Common myeloid progenitor, CD34-positive (primary cell): ENCODE results near the gene FCRL6.

Source experiments
- CTCF ChIA-PET: fragments of 350-600 bp; sonication (Branson Sonifier 250); formaldehyde crosslinking; loops from one replicate; lab custom pipeline; 2021; ENCODE audit warnings: antibody characterized with exemption; lab: Charles Lee
- POLR2A ChIA-PET: fragments of 350-600 bp; sonication (Branson Sonifier 250); formaldehyde crosslinking; loops from one replicate; lab custom pipeline; 2021; ENCODE audit warnings: antibody characterized with exemption; lab: Charles Lee
- DNase-seq, 3 donors: peaks; one replicate each; pipeline versions ENCODE4 v3.0.0 to v3.0.0-alpha.2; 2013
- H3K27ac ChIP-seq, 2 experiments: 1 replicate in 1 of 2; 2 replicates in 1 of 2; pipeline ENCODE4 v1.7.0; 2013; ENCODE audit warnings: inconsistent platforms in 2 of 2, low read length in 2 of 2, mild to moderate bottlenecking in 2 of 2, low read depth in 1 of 2, moderate library complexity in 1 of 2; ENCODE audit not compliant: severe bottlenecking in 2 of 2, insufficient read depth in 1 of 2, poor library complexity in 1 of 2
- H3K27me3 ChIP-seq, 5 experiments: replicated peaks in 2 of 5; 1 replicate in 3 of 5; 2 replicates in 2 of 5; pipeline versions ENCODE4 v1.6.1 to v1.7.0; 2013; ENCODE audit warnings: low read length in 4 of 5, mild to moderate bottlenecking in 2 of 5, moderate library complexity in 2 of 5, inconsistent platforms in 1 of 5; ENCODE audit not compliant: insufficient read depth in 5 of 5, control insufficient read depth in 4 of 5
- H3K36me3 ChIP-seq, 4 experiments: 1 replicate in 2 of 4; 2 replicates in 2 of 4; pipeline versions ENCODE4 v1.6.1 to v1.7.0; 2013; ENCODE audit warnings: low read length in 3 of 4, control low read depth in 1 of 4, mild to moderate bottlenecking in 1 of 4; ENCODE audit not compliant: control insufficient read depth in 4 of 4, insufficient read depth in 4 of 4
- H3K4me1 ChIP-seq, 4 experiments: 1 replicate in 3 of 4; 2 replicates in 1 of 4; pipeline versions ENCODE4 v1.6.1 to v1.7.1; 2013; ENCODE audit warnings: low read length in 3 of 4, mild to moderate bottlenecking in 3 of 4, control low read depth in 1 of 4, inconsistent platforms in 1 of 4, moderate library complexity in 1 of 4; ENCODE audit not compliant: control insufficient read depth in 4 of 4, insufficient read depth in 4 of 4; ENCODE audit errors: control extremely low read depth in 1 of 4
- H3K4me3 ChIP-seq, 7 experiments: 1 replicate in 4 of 7; 2 replicates in 3 of 7; pipeline versions ENCODE4 v1.5.1 to v1.7.0; 2013; ENCODE audit warnings: mild to moderate bottlenecking in 7 of 7, low read length in 6 of 7, moderate library complexity in 6 of 7, inconsistent platforms in 2 of 7, low read depth in 2 of 7, control low read depth in 1 of 7; ENCODE audit not compliant: insufficient read depth in 4 of 7, control insufficient read depth in 1 of 7; ENCODE audit errors: extremely low read depth in 1 of 7
- H3K9me3 ChIP-seq, 5 experiments: 1 replicate in 4 of 5; 2 replicates in 1 of 5; pipeline versions ENCODE4 v1.6.1 to v1.7.1; 2013; ENCODE audit warnings: low read length in 4 of 5, mild to moderate bottlenecking in 2 of 5, inconsistent platforms in 1 of 5, low read depth in 1 of 5, moderate library complexity in 1 of 5; ENCODE audit not compliant: control insufficient read depth in 4 of 5, insufficient read depth in 2 of 5; ENCODE audit errors: control extremely low read depth in 1 of 5
- WGBS: methylation state at CpG from one replicate; pipeline ENCODE4 v1.1.5; 2013; ENCODE audit not compliant: insufficient coverage; 5-methylcytosine and 5-hydroxymethylcytosine counted together

Gene FCRL6

DNA sequence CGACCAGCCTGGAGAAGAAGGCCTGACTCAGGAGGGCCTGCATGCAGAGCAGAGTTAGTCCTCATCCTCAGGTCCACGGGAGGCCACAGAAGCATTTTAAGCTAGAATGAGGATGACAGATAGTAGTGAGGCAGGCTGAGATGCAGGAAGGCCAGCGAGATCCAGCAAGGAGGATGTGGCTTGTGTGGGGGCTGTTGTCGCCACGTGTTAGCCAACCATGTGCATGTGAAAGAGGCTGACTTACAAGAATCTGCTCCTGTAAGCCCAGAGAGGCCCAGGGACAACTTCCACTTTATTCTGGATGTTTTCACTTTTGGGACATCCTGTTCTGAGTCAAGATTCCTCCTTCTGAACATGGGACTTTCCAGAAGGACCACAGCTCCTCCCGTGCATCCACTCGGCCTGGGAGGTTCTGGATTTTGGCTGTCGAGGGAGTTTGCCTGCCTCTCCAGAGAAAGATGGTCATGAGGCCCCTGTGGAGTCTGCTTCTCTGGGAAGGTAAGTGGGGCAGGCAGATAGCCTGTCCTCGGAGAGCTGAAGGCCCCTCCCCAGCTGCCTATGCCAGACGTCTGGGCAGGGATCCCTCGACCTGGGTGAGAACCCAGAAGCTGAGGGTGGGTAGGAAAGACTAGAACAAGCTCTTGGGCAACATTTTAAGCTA lies 24.4 kb downstream of the FCRL6 start, which contains the start of gene SLAMF8:
Gene SLAMF8, plus strand, starts transcription at position 433 of the 661 bp plus-strand sequence. Its CDS starts 26 bp downstream, at position 459.
- Histone ChIP-seq H3K4me3 (no peak within 1 kb of the TSS), H3K27ac (no peak within 1 kb of the TSS), H3K4me1 (peaks cover 4 to 23% (median 18%) of the 10 kb centered on the region in 4 experiments), H3K9me3 (no peaks in the 10 kb centered on the region), H3K27me3 (peaks cover 0 to 5% (median 0%) of the 10 kb centered on the region in 5 experiments), H3K36me3 (no peaks in the 10 kb centered on the region)
- POLR2A ChIA-PET: interaction anchor here (0.6 kb wide), 1 partner anchor 10 kb away, joined by 3 read pairs; no protein-coding TSS in a partner anchor
- 49% methylated on average over 8 of the region's 11 CpGs for WGBS
- DNase-seq: peak in 2 of 3 donors; percentile 59 to 63
- CTCF ChIA-PET: interaction anchor here (1.0 to 11.9 kb wide), 7 partner anchors 9 to 104 kb away, joined by 3 to 111 read pairs (median 5); partner anchors contain the start of gene FCRL6

DNA sequence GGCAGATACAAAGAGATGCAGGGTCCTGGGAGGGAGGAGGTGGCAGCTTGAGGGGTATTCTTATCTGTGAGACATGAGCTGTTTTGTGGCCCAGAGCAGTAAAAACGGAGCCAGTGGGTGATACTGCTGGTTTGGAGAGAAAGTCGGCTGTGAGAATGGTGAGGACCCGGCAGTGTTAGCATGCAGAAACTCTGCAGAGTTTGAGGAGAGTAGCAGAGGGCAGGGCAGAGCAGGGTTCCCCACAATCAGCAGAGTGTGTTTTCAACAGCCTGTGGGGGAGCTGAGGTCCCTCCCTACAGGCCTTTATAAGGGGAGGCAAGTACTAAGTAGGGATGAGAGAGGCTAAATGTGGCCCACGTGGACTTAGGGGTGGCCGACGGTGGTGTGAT lies 24.9 kb downstream of the FCRL6 start:
- H3K27me3 ChIP-seq: peaks cover 0 to 5% (median 0%) of the 10 kb centered on the region in 5 experiments
- H3K4me3 ChIP-seq: no peak overlapping the region
- H3K36me3 ChIP-seq: no peaks in the 10 kb centered on the region
- WGBS: 94% methylated on average over 4 of the region's 6 CpGs
- ChIA-PET POLR2A (interaction anchor here (0.6 kb wide), 1 partner anchor 10 kb away, joined by 3 read pairs; no protein-coding TSS in a partner anchor), CTCF (interaction anchor here (0.6 to 11.9 kb wide), 9 partner anchors 22 to 104 kb away, joined by 3 to 111 read pairs (median 5); partner anchors contain the start of gene FCRL6)
- peaks cover 4 to 23% (median 18%) of the 10 kb centered on the region in 4 experiments for H3K4me1 ChIP-seq
- no peaks in the 10 kb centered on the region for H3K9me3 ChIP-seq
- H3K27ac ChIP-seq: no peak overlapping the region
- DNase-seq: no peak

DNA sequence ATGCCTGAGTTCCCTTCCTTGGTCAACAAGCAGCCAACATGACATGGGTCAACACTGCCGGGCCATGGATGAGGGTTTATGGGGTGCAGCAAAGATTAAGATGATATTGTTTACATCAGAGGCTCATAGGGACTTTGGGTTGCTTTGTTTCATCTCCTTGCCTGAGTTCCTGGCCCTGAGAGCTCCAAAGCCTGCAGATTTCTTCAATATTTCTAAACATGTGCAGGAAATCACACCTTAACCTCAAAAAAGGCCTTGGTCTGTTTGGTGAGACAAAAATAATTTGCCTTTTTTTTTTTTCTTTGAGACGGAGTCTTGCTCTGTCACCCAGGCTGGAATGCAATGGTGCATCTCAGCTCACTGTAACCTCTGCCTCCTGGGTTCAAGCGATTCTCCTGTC lies 25.4 kb downstream of the FCRL6 start:
- Histone ChIP-seq H3K4me3 (no peak overlapping the region), H3K9me3 (no peaks in the 10 kb centered on the region), H3K27ac (no peak overlapping the region), H3K36me3 (no peaks in the 10 kb centered on the region), H3K4me1 (peaks cover 4 to 23% (median 18%) of the 10 kb centered on the region in 4 experiments), H3K27me3 (peaks cover 0 to 5% (median 0%) of the 10 kb centered on the region in 5 experiments)
- no peak for DNase-seq
- CTCF ChIA-PET: interaction anchor here (0.6 to 11.9 kb wide), 8 partner anchors 22 to 69 kb away, joined by 3 to 111 read pairs (median 6); partner anchors contain the start of gene FCRL6
- 92% methylated on average over 2 of the region's 3 CpGs for WGBS
- POLR2A ChIA-PET: no interaction called here

DNA sequence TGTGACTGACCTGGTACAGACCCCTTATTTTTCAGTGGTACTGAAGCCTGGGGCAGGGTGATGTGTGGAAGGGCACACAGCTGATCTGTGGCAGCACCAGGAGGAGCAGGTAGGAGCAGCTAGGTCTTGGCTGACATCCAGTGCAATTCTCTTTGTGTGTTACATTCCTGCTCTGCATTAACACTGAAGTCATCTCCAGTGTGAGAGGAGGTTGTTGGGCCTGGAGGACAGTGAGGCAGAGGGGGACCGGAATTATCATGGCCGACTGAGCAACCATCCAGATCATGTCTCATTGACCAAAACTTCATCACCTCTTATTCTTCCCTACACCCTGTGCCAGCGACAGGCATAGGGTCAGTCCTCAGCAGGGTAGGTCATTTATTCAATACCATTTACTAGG lies 26.0 kb downstream of the FCRL6 start:
- no peak for DNase-seq
- H3K27me3 ChIP-seq: peaks cover 0 to 3% (median 0%) of the 10 kb centered on the region in 5 experiments
- POLR2A ChIA-PET: no interaction called here
- no peak overlapping the region for H3K27ac ChIP-seq
- CTCF ChIA-PET: interaction anchor here (1.2 to 11.9 kb wide), 10 partner anchors 8 to 179 kb away, joined by 3 to 111 read pairs (median 6); partner anchors contain the start of gene FCRL6
- no peaks in the 10 kb centered on the region for H3K9me3 ChIP-seq
- peaks cover 4 to 23% (median 18%) of the 10 kb centered on the region in 4 experiments for H3K4me1 ChIP-seq
- no CpG with 5 or more reads among the region's 3 CpGs for WGBS
- no peak overlapping the region for H3K4me3 ChIP-seq
- H3K36me3 ChIP-seq: no peaks in the 10 kb centered on the region

DNA sequence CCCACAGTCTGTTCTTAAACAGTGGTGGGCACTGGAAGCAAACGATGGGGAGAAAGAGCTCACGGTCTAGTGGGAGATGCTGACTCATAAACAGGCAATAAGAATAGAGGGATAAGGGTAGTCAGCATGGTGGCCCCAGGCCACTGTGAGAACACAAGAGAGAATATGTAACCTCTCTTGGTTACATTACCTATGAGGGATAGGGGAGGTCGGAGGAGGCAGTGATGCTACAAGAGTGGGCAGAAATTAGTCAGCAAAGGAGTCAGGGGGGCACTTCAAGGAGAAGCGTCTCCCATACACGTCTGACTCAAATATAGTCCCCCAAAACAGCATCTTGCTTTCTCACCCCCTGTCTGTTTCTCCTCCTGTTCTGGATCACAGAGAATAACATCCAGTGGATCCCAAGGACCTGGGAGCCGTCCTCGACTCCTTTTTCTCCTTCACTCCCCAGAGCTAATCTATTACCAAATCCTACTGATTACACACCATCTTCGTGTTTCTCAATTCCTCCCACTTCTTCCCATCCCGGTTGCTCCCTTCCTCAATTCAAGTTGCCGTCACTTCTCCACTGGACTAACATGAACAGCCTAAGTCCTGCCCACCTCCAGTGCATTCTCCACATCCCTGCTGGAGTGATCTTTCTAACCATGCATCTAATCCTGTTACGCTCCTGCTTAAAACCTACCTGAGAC lies 26.6 kb downstream of the FCRL6 start:
- Histone ChIP-seq H3K27me3 (peaks cover 0 to 3% (median 0%) of the 10 kb centered on the region in 5 experiments), H3K4me1 (peaks cover 4 to 23% (median 18%) of the 10 kb centered on the region in 4 experiments), H3K4me3 (no peak overlapping the region), H3K36me3 (no peaks in the 10 kb centered on the region), H3K27ac (no peak overlapping the region), H3K9me3 (no peaks in the 10 kb centered on the region)
- POLR2A ChIA-PET: no interaction called here
- DNase-seq: no peak
- CTCF ChIA-PET: interaction anchor here (1.2 to 11.9 kb wide), 12 partner anchors 9 to 178 kb away, joined by 3 to 111 read pairs (median 8); partner anchors contain the start of gene FCRL6
- WGBS: 87% methylated on average over 11 of the region's 11 CpGs

DNA sequence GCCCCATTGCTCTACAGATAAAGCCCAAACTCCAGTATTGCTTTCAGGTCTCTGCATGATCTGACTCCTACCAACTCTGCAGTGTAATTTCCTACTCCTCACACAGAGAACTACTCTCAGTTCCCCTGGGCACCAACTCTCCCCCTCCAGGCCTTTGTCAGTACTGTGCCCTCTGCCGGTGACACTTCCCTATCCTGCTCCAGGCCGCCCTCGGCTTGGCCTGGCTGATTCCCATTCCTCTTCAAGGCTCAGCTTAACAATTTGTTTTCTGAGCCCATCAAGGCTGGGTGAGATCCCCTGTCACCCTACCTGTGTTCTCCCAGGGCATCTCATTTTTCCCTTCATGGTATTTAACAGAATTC lies 27.1 kb downstream of the FCRL6 start:
- Histone ChIP-seq H3K27ac (no peak overlapping the region), H3K9me3 (no peaks in the 10 kb centered on the region), H3K27me3 (peaks cover 0 to 1% (median 0%) of the 10 kb centered on the region in 5 experiments), H3K36me3 (no peaks in the 10 kb centered on the region), H3K4me3 (no peak overlapping the region), H3K4me1 (peaks cover 4 to 23% (median 18%) of the 10 kb centered on the region in 4 experiments)
- POLR2A ChIA-PET: no interaction called here
- WGBS: 18% methylated on average over 3 of the region's 3 CpGs
- DNase-seq: peak; percentile 68 to 81 (median 81)
- CTCF ChIA-PET: interaction anchor here (0.7 to 11.9 kb wide), 18 partner anchors 9 to 187 kb away, joined by 3 to 111 read pairs (median 4); partner anchors contain the start of gene FCRL6
